ENCODE results near the gene RPS15. TPM values are rescaled to one million over a fixed set of nuclear protein-coding genes. Genes with fewer than 3 reads are reported as not detected.

Gene RPS15
- total and polyA plus RNA-seq, 2 of the 13 experiments (the other 11 are each of a cell fraction or from before 2014, with no cell fraction given): 695 to 1,411 TPM

DNA sequence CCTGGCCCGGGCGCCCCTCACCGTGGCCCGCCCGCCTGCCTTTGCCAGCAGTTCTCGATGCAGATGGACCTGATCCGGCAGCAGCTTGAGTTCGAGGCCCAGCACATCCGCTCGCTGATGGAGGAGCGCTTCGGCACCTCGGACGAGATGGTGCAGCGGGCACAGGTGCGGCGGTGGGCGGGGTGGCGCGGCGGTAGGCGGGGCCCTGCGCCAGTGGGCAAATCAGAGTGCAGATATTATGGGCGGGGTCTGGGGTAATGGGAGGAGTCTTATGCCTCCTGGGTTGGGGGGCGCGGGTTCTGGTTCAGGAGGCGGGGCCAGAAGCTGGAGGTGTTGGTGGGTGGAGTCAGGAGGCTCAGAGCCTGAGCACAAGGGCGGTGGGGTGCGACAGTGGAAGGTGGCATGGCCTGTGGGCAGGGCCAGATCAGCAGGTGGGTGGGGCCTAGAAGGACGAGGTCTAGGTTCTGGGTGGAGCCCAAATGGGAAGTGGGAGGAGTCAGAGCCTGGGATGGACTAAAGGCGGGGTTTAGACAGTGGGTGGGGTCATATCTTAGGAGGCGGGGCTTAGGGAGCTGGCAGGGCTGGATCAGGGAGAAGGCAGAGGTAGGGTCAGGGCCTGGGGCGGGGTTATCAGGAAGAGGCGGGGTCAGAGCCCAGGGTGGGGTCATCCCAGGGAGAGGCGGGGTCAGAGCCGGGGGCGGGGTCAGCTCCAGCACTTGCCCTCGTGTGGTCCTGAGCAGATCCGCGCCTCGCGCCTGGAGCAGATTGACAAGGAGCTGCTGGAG lies 17.3 kb downstream of the RPS15 start:
- Histone ChIP-seq H3K36me3 (replicated peaks in 1 of 2; ENCODE audit: control insufficient read depth in 1 of 2, insufficient read depth in 2 of 2, low read length in 2 of 2) (no peaks in the 10 kb centered on the region), H3K9ac (ENCODE audit: insufficient read depth, low read depth, low read length) (no peak overlapping the region), H3K9me3 (ENCODE audit: low read length) (no peaks in the 10 kb centered on the region), H4K20me1 (ENCODE audit: insufficient read depth, low read length) (peaks cover 10% of the 10 kb centered on the region; the same call in 1 of the 2 replicates), H3K27ac (ENCODE audit: extremely low read length, insufficient read depth, low read length) (no peak overlapping the region), H2AFZ (ENCODE audit: low read length) (no peak overlapping the region), H3K4me3 (replicated peaks in 1 of 3; ENCODE audit: insufficient read depth in 1 of 3, low read depth in 2 of 3, low read length in 3 of 3) (peak overlapping the region in 2 of 3 experiments; percentile 25 to 51; a peak in 2 of 6 replicates), H3K4me1 (ENCODE audit: insufficient read depth, low read length) (peaks cover 48% of the 10 kb centered on the region), H3K27me3 (ENCODE audit: control insufficient read depth in 1 of 2, insufficient read depth in 2 of 2, low read length in 2 of 2) (peaks cover 10 to 58% of the 10 kb centered on the region in 2 experiments), H3K79me2 (ENCODE audit: insufficient read depth, low read length) (no peaks in the 10 kb centered on the region), H3K4me2 (ENCODE audit: low read depth, low read length) (peak overlapping the region; percentile 51)
- DNase-seq (ENCODE audit: low spot score) (peak; percentile 76), FAIRE-seq (peak; percentile 23), ATAC-seq (peak; percentile 52)
- intact Hi-C loops (cut with micrococcal nuclease; ENCODE audit: unreplicated experiment): no loop called here
- BruUV-seq (replicated peaks): no TSS peak
- in situ Hi-C loops (cut with HindIII; ENCODE audit: extremely low pct_ligation_motif_present, low pct_unique_long_range_greater_than_20kb): loop anchor here (5.0 kb wide), 1 partner anchor 57 kb away; the partner anchor contains the start of gene ADAMTSL5
- WGBS (ENCODE audit: low lambda C conversion rate): 3% methylated on average over 28 of the region's 42 CpGs
- CTCF ChIA-PET (ENCODE audit: low intra/inter-chr PET ratio, low total read pairs): no interaction called here
- POLR2A ChIA-PET: interaction anchor here (0.5 to 4.0 kb wide), 10 partner anchors 11 to 383 kb away, joined by 3 to 34 read pairs (median 6); partner anchors contain the start of genes CIRBP and REEP6
- TF ChIP-seq, protein P1, sequence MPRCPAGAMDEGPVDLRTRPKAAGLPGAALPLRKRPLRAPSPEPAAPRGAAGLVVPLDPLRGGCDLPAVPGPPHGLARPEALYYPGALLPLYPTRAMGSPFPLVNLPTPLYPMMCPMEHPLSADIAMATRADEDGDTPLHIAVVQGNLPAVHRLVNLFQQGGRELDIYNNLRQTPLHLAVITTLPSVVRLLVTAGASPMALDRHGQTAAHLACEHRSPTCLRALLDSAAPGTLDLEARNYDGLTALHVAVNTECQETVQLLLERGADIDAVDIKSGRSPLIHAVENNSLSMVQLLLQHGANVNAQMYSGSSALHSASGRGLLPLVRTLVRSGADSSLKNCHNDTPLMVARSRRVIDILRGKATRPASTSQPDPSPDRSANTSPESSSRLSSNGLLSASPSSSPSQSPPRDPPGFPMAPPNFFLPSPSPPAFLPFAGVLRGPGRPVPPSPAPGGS (CRISPR knock-in tag; IDR thresholded peaks at IDR 0.05): 0 out of 2 replicates have a peak, but pooled peaks have one; percentile 52
- TF ChIP-seq SKI (IDR thresholded peaks at IDR 0.05; ENCODE audit: partially characterized antibody) (no peak), NR2F6 (IDR thresholded peaks at IDR 0.05) (peak; percentile 17; the same call in 1 of the 2 replicates), NR2F6 (CRISPR knock-in tag; IDR thresholded peaks at IDR 0.05) (no peak), MAZ (IDR thresholded peaks at IDR 0.05; ENCODE audit: borderline replicate concordance, low read depth, low read length) (no peak), MAZ (CRISPR knock-in tag; IDR thresholded peaks at IDR 0.05; ENCODE audit: low read depth) (0 out of 2 replicates have a peak, but pooled peaks have one; percentile 41), GABPB1 (CRISPR knock-in tag; IDR thresholded peaks at IDR 0.05) (peak; percentile 33; the same call in 1 of the 2 replicates), ZBTB21 (CRISPR knock-in tag; IDR thresholded peaks at IDR 0.05) (no peak), ZNF577 (CRISPR knock-in tag; IDR thresholded peaks at IDR 0.05; ENCODE audit: borderline replicate concordance, low read depth) (no peak), ZNF780A (CRISPR knock-in tag; IDR thresholded peaks at IDR 0.05) (no peak), MTA1 (CRISPR knock-in tag; IDR thresholded peaks at IDR 0.05; ENCODE audit: borderline replicate concordance) (no peak), BHLHE40 (IDR thresholded peaks at IDR 0.05; ENCODE audit: low read length) (no peak), ISL2 (CRISPR knock-in tag; IDR thresholded peaks at IDR 0.05) (no peak)
- TF ChIP-seq, protein P2, sequence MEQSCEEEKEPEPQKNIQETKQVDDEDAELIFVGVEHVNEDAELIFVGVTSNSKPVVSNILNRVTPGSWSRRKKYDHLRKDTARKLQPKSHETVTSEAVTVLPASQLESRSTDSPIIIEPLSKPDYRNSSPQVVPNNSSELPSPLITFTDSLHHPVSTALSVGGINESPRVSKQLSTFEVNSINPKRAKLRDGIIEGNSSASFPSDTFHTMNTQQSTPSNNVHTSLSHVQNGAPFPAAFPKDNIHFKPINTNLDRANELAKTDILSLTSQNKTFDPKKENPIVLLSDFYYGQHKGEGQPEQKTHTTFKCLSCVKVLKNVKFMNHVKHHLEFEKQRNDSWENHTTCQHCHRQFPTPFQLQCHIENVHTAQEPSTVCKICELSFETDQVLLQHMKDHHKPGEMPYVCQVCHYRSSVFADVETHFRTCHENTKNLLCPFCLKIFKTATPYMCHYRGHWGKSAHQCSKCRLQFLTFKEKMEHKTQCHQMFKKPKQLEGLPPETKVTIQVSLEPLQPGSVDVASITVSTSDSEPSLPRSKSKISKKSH (CRISPR knock-in tag; IDR thresholded peaks at IDR 0.05; ENCODE audit: borderline replicate concordance): no peak
- TF ChIP-seq, protein P3, sequence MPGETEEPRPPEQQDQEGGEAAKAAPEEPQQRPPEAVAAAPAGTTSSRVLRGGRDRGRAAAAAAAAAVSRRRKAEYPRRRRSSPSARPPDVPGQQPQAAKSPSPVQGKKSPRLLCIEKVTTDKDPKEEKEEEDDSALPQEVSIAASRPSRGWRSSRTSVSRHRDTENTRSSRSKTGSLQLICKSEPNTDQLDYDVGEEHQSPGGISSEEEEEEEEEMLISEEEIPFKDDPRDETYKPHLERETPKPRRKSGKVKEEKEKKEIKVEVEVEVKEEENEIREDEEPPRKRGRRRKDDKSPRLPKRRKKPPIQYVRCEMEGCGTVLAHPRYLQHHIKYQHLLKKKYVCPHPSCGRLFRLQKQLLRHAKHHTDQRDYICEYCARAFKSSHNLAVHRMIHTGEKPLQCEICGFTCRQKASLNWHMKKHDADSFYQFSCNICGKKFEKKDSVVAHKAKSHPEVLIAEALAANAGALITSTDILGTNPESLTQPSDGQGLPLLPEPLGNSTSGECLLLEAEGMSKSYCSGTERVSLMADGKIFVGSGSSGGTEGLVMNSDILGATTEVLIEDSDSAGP (CRISPR knock-in tag; IDR thresholded peaks at IDR 0.05; ENCODE audit: borderline replicate concordance): peak; percentile 30; the same call in 1 of the 2 replicates
- TF ChIP-seq, protein P4, sequence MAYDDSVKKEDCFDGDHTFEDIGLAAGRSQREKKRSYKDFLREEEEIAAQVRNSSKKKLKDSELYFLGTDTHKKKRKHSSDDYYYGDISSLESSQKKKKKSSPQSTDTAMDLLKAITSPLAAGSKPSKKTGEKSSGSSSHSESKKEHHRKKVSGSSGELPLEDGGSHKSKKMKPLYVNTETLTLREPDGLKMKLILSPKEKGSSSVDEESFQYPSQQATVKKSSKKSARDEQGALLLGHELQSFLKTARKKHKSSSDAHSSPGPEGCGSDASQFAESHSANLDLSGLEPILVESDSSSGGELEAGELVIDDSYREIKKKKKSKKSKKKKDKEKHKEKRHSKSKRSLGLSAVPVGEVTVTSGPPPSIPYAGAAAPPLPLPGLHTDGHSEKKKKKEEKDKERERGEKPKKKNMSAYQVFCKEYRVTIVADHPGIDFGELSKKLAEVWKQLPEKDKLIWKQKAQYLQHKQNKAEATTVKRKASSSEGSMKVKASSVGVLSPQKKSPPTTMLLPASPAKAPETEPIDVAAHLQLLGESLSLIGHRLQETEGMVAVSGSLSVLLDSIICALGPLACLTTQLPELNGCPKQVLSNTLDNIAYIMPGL (CRISPR knock-in tag; IDR thresholded peaks at IDR 0.05; ENCODE audit: borderline replicate concordance in 1 of 2, low read depth in 1 of 2): no peak
